ENCODE data around the gene VKORC1.
"Not testable (repeated sequence)": the region's sequence is repeated elsewhere in the genome, so short reads cannot be mapped to it uniquely, and the experiment has no call there.

The VKORC1 gene

GRCh38 chr16:31138621-31139578 is 44.3 kb upstream of the VKORC1 start:
- peak overlapping the region; percentile 16 for H4K8ac ChIP-seq (ENCODE audit: low read length)
- H3K4me2 ChIP-seq (ENCODE audit: low read length, poor library complexity, severe bottlenecking) = no peak overlapping the region
- peak overlapping the region; percentile 9 for H4K91ac ChIP-seq (ENCODE audit: low read length)
- no peak overlapping the region for H3K9ac ChIP-seq (ENCODE audit: low read length)
- WGBS = 50% methylated on average over 26 of the region's 27 CpGs
- no peaks in the 10 kb centered on the region for H3K36me3 ChIP-seq (ENCODE audit: control insufficient read depth in 1 of 2, insufficient read depth in 2 of 2, low read depth in 1 of 2, low read length in 2 of 2)
- no peak overlapping the region for H3K27ac ChIP-seq (ENCODE audit: low read length, poor library complexity, severe bottlenecking)
- H3K4me3 ChIP-seq (ENCODE audit: insufficient read depth in 1 of 2, low read depth in 1 of 2, low read length in 2 of 2) = peak overlapping the region in 1 of 2 experiments; percentile 47
- H3K27me3 ChIP-seq (ENCODE audit: control insufficient read depth in 1 of 2, insufficient read depth in 1 of 2, low read length in 2 of 2) = peaks cover 8 to 13% of the 10 kb centered on the region in 2 experiments
- peak overlapping the region in 1 of 2 experiments; percentile 49 for H3K14ac ChIP-seq (ENCODE audit: low read length in 2 of 2)
- H2AK5ac ChIP-seq (ENCODE audit: low read length, severe bottlenecking) = peak overlapping the region; percentile 15
- H3K4me1 ChIP-seq (ENCODE audit: control insufficient read depth, insufficient read depth, low read depth, low read length) = peaks cover 33% of the 10 kb centered on the region
- no peak overlapping the region for H2BK12ac ChIP-seq (ENCODE audit: low read length in 2 of 2)
- no peak overlapping the region for H2BK120ac ChIP-seq (ENCODE audit: low read depth, low read length)
- no peak overlapping the region for H2BK5ac ChIP-seq (ENCODE audit: low read depth, low read length, poor library complexity, severe bottlenecking)
- no peak overlapping the region for H3K4ac ChIP-seq (ENCODE audit: low read depth in 1 of 2, low read length in 2 of 2)
- peak overlapping the region; percentile 44 for H2BK15ac ChIP-seq (ENCODE audit: low read depth, poor library complexity, severe bottlenecking)
- no peak overlapping the region for H3K23ac ChIP-seq (ENCODE audit: low read length in 2 of 2)
- peak overlapping the region in 1 of 2 experiments; percentile 11 for H3K18ac ChIP-seq (ENCODE audit: low read depth in 1 of 2, low read length in 2 of 2)
- H3K9me3 ChIP-seq (ENCODE audit: control insufficient read depth, low read length) = no peaks in the 10 kb centered on the region
- peak; percentile 18 for DNase-seq
- H3K79me1 ChIP-seq (replicated peaks; ENCODE audit: low read length, poor library complexity, severe bottlenecking) = no peaks in the 10 kb centered on the region
- peak overlapping the region; percentile 29 for H2AFZ ChIP-seq (ENCODE audit: low read depth, low read length)

GRCh38 chr16:31136822-31137499 is 42.4 kb upstream of the VKORC1 start:
- not testable (repeated sequence) for H3K4me3 ChIP-seq (ENCODE audit: insufficient read depth in 1 of 2, low read depth in 1 of 2, low read length in 2 of 2); H2AFZ ChIP-seq (ENCODE audit: low read depth, low read length); H2AK5ac ChIP-seq (ENCODE audit: low read length, severe bottlenecking); H3K14ac ChIP-seq (ENCODE audit: low read length in 2 of 2); DNase-seq; H2BK120ac ChIP-seq (ENCODE audit: low read depth, low read length); H3K23ac ChIP-seq (ENCODE audit: low read length in 2 of 2); H3K9ac ChIP-seq (ENCODE audit: low read length); H2BK15ac ChIP-seq (ENCODE audit: low read depth, poor library complexity, severe bottlenecking); H4K8ac ChIP-seq (ENCODE audit: low read length); H2BK5ac ChIP-seq (ENCODE audit: low read depth, low read length, poor library complexity, severe bottlenecking); H3K18ac ChIP-seq (ENCODE audit: low read depth in 1 of 2, low read length in 2 of 2); H4K91ac ChIP-seq (ENCODE audit: low read length); H3K4me2 ChIP-seq (ENCODE audit: low read length, poor library complexity, severe bottlenecking); H2BK12ac ChIP-seq (ENCODE audit: low read length in 2 of 2); H3K27ac ChIP-seq (ENCODE audit: low read length, poor library complexity, severe bottlenecking); H3K4ac ChIP-seq (ENCODE audit: low read depth in 1 of 2, low read length in 2 of 2); H3K79me1 ChIP-seq (replicated peaks; ENCODE audit: low read length, poor library complexity, severe bottlenecking); H3K9me3 ChIP-seq (ENCODE audit: control insufficient read depth, low read length)
- H3K27me3 ChIP-seq (ENCODE audit: control insufficient read depth in 1 of 2, insufficient read depth in 1 of 2, low read length in 2 of 2) = peaks cover 8 to 13% of the 10 kb centered on the region in 2 experiments
- peaks cover 27% of the 10 kb centered on the region for H3K4me1 ChIP-seq (ENCODE audit: control insufficient read depth, insufficient read depth, low read depth, low read length)
- WGBS = 95% methylated on average over 20 of the region's 20 CpGs
- H3K36me3 ChIP-seq (ENCODE audit: control insufficient read depth in 1 of 2, insufficient read depth in 2 of 2, low read depth in 1 of 2, low read length in 2 of 2) = peaks cover 0 to 15% of the 10 kb centered on the region in 2 experiments

- Histone ChIP-seq H2BK12ac (ENCODE audit: low read length in 2 of 2) (no peak overlapping the region), H4K8ac (ENCODE audit: low read length) (no peak overlapping the region), H3K4me3 (ENCODE audit: insufficient read depth in 1 of 2, low read depth in 1 of 2, low read length in 2 of 2) (no peak overlapping the region), H2AFZ (ENCODE audit: low read depth, low read length) (no peak overlapping the region), H2BK120ac (ENCODE audit: low read depth, low read length) (no peak overlapping the region), H3K36me3 (ENCODE audit: control insufficient read depth in 1 of 2, insufficient read depth in 2 of 2, low read depth in 1 of 2, low read length in 2 of 2) (peaks cover 2 to 22% of the 10 kb centered on the region in 2 experiments), H2AK5ac (ENCODE audit: low read length, severe bottlenecking) (no peak overlapping the region), H3K9ac (ENCODE audit: low read length) (no peak overlapping the region), H3K18ac (ENCODE audit: low read depth in 1 of 2, low read length in 2 of 2) (no peak overlapping the region), H3K4ac (ENCODE audit: low read depth in 1 of 2, low read length in 2 of 2) (no peak overlapping the region), H4K91ac (ENCODE audit: low read length) (no peak overlapping the region), H3K23ac (ENCODE audit: low read length in 2 of 2) (no peak overlapping the region), H3K79me1 (replicated peaks; ENCODE audit: low read length, poor library complexity, severe bottlenecking) (no peaks in the 10 kb centered on the region), H3K9me3 (ENCODE audit: control insufficient read depth, low read length) (no peaks in the 10 kb centered on the region), H3K14ac (ENCODE audit: low read length in 2 of 2) (no peak overlapping the region), H2BK15ac (ENCODE audit: low read depth, poor library complexity, severe bottlenecking) (no peak overlapping the region), H3K4me1 (ENCODE audit: control insufficient read depth, insufficient read depth, low read depth, low read length) (peaks cover 22% of the 10 kb centered on the region), H3K27ac (ENCODE audit: low read length, poor library complexity, severe bottlenecking) (no peak overlapping the region), H3K4me2 (ENCODE audit: low read length, poor library complexity, severe bottlenecking) (no peak overlapping the region), H2BK5ac (ENCODE audit: low read depth, low read length, poor library complexity, severe bottlenecking) (no peak overlapping the region), H3K27me3 (ENCODE audit: control insufficient read depth in 1 of 2, insufficient read depth in 1 of 2, low read length in 2 of 2) (peaks cover 8 to 13% of the 10 kb centered on the region in 2 experiments)
- no peak for DNase-seq
- WGBS = 91% methylated on average over 6 of the region's 6 CpGs
Measured at GRCh38 chr16:31136287-31136662, 41.7 kb upstream of the VKORC1 start.
